Endometrium (tissue), 2 donors: ENCODE data around the gene CROCC2.

Source experiments
- FAIRE-seq: peaks from 2 replicates; lab custom pipeline; 2012; peaks lifted over from hg19 to GRCh38; lab: Jason Lieb, UNC
- donor health status: control.
- donor health status: control.

Gene CROCC2

GRCh38 chr2:240875228-240876034 lies 30.7 kb upstream of the CROCC2 start:
- FAIRE-seq, result no peak

GRCh38 chr2:240876035-240876474 lies 30.1 kb upstream of the CROCC2 start:
- FAIRE-seq, result no peak

GRCh38 chr2:240876475-240877251 lies 29.5 kb upstream of the CROCC2 start:
- FAIRE-seq, result no peak

- no peak for FAIRE-seq
Observed at GRCh38 chr2:240877460-240878340, 28.4 kb upstream of the CROCC2 start.

GRCh38 chr2:240878341-240878936 lies 27.7 kb upstream of the CROCC2 start:
- FAIRE-seq, result no peak

GRCh38 chr2:240879105-240879504 lies 27.0 kb upstream of the CROCC2 start:
- no peak for FAIRE-seq

- no peak for FAIRE-seq
Observed at GRCh38 chr2:240881913-240882312, 24.2 kb upstream of the CROCC2 start.

- no peak for FAIRE-seq
Observed at GRCh38 chr2:240884221-240884620, 21.9 kb upstream of the CROCC2 start.

GRCh38 chr2:240884745-240885144 lies 21.4 kb upstream of the CROCC2 start:
- FAIRE-seq, result no peak

GRCh38 chr2:240885566-240885965 lies 20.6 kb upstream of the CROCC2 start:
- no peak for FAIRE-seq

- FAIRE-seq, result no peak
Observed at GRCh38 chr2:240886023-240886565, 20.0 kb upstream of the CROCC2 start.

GRCh38 chr2:240886678-240887609 lies 19.2 kb upstream of the CROCC2 start:
- FAIRE-seq, result no peak

GRCh38 chr2:240887631-240888030 lies 18.5 kb upstream of the CROCC2 start:
- no peak for FAIRE-seq

- no peak for FAIRE-seq
Observed at GRCh38 chr2:240888130-240888889, 17.8 kb upstream of the CROCC2 start.

- FAIRE-seq, result no peak
Observed at GRCh38 chr2:240888890-240889573, 17.1 kb upstream of the CROCC2 start.

- FAIRE-seq, result no peak
Observed at GRCh38 chr2:240889601-240890560, 16.3 kb upstream of the CROCC2 start.

- FAIRE-seq, result no peak
Observed at GRCh38 chr2:240890691-240891090, 15.4 kb upstream of the CROCC2 start.
